LHCN-M2 (cell line): ENCODE results near the gene IL4R. TPM values are rescaled to one million over a fixed set of nuclear protein-coding genes. Genes with fewer than 3 reads are reported as not detected.

Experiments
- DNase-seq: peaks from one replicate; pipeline ENCODE4 v3.0.0-alpha.2; 2012; ENCODE audit warnings: low read depth
- total RNA-seq: library from RNA; depleted of rRNA; stranded (reverse); fragments of >200 nt; gene quantifications from 2 replicates; pipeline ENCODE4 v1.2.3, GENCODE V29; 2014

IL4R gene
- total RNA-seq, 1 experiment from 2014 or later = 13.8 TPM

DNA sequence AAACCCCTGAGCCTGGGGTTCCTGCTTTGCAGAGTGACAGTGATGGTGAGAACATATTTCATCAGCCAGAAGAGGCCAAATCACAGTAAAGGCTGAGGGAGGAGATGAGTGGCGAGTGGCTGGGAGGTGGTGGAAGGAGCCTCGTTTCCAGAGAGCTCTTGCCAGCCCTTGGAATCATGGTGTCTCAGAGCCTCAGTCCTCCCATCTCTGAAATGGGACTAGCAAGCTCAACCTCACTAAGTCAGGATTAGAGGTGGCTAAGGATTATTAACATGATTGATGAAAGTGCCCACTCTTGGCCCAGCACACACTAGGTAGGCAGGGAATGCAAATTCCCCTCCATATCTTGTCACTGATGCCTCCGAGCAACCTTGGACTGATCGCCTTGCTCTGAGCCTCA lies 43.0 kb downstream of the IL4R start:
- DNase-seq = no peak

GRCh38 chr16:27359051-27359450 lies 45.3 kb downstream of the IL4R start:
- no peak for DNase-seq

DNA sequence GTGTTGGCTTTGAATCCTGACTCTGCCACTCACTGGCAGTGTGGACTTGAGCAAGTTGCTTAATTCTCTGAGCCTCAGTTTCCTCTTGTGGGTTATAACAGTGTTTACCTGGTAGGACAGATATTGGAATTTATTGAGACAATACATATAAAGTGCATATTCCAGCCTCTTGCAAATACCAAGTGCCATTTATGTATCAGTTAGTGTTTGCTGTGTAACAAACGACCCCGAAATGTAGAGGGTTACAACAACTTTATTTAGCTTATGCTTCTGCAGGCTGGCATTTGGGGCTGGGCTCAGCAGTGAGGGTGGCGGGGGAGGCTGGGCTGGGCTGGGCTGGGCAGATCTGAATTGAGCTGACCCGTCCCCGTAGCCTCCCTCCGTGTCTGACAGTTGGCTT lies 45.8 kb downstream of the IL4R start:
- no peak for DNase-seq

DNA sequence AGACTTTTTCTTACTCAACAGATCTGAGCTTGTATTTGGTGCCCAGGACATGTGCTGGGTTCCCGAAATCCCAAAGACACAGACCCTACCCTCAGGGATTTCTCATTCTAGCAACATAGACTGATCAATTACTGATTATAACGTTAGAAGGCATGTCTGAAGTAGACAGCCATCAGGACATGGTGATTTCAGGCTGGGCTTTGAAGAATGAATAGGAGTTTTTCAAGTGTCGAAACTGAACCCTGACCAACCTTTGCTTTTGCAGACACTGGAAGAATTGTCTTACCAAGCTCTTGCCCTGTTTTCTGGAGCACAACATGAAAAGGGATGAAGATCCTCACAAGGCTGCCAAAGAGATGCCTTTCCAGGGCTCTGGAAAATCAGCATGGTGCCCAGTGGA lies 48.2 kb downstream of the IL4R start:
- no peak for DNase-seq

GRCh38 chr16:27362570-27363245 lies 48.9 kb downstream of the IL4R start:
- DNase-seq = no peak

DNA sequence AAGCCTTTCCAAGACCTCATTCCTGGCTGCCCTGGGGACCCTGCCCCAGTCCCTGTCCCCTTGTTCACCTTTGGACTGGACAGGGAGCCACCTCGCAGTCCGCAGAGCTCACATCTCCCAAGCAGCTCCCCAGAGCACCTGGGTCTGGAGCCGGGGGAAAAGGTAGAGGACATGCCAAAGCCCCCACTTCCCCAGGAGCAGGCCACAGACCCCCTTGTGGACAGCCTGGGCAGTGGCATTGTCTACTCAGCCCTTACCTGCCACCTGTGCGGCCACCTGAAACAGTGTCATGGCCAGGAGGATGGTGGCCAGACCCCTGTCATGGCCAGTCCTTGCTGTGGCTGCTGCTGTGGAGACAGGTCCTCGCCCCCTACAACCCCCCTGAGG lies 49.5 kb downstream of the IL4R start:
- no peak for DNase-seq

- DNase-seq = no peak
Measured at GRCh38 chr16:27363797-27364196, 50.0 kb downstream of the IL4R start.

DNA sequence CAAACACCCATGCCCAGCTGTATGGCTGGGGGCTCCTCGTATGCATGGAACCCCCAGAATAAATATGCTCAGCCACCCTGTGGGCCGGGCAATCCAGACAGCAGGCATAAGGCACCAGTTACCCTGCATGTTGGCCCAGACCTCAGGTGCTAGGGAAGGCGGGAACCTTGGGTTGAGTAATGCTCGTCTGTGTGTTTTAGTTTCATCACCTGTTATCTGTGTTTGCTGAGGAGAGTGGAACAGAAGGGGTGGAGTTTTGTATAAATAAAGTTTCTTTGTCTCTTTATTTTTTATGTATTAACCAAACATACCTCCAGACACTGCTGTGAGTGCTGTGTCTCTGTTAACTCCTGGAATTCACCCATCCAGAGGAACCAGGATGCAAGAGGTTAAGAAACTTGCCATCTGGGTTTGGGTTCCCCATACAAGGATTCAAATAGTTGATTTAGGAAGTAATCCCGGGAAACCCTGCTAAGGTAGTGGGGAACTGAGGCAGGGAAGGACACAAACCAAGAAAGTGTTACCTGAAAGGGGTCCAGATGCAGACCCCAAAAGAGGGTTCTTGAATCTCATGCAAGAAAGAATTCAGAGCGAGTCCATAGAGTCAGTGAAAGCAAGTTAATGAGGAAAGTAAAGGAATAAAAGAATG lies 50.8 kb downstream of the IL4R start:
- DNase-seq = no peak

DNA sequence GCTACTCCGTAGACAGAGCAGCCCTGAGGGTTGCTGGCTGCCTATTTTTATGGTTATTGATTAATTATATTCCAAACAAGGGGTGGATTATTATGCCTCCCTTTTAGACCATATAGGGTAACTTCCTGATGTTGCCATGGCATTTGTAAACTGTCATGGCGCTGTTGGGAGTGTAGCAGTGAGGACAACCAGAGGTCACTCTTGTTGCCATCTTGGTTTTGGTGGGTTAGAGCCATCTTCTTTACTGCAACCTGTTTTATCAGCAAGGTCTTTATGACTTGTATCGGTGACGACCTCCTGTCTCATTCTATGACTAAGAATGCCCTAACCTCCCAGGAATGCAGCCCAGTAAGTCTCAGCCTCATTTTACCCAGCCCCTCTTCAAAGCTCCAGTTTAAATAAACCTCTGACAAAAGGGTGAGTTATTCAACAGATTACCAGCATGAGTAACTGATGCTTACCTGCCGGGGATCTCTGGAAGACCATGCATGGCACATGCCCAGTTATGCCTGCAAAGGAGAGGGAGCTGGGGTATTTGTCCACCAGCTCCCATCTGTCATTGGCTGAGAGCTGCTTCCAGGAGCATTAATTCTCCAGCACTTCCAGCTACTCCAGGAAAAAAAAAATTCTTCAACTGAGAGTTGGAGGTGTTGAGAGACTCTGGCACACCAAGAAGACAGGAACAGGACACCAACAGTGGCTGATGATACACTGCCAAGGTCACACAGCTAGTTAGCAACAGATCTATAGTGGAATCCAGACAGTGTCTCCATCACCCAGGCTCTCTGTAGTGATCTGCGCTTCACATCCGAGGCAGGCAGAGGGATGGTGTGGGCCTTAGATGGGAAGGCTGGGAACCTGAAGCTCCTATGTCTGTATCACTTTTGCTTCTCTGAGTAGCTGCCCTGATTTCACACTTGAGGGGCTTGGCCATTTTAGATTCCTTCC lies 51.6 kb downstream of the IL4R start:
- peak; percentile 34 for DNase-seq

DNA sequence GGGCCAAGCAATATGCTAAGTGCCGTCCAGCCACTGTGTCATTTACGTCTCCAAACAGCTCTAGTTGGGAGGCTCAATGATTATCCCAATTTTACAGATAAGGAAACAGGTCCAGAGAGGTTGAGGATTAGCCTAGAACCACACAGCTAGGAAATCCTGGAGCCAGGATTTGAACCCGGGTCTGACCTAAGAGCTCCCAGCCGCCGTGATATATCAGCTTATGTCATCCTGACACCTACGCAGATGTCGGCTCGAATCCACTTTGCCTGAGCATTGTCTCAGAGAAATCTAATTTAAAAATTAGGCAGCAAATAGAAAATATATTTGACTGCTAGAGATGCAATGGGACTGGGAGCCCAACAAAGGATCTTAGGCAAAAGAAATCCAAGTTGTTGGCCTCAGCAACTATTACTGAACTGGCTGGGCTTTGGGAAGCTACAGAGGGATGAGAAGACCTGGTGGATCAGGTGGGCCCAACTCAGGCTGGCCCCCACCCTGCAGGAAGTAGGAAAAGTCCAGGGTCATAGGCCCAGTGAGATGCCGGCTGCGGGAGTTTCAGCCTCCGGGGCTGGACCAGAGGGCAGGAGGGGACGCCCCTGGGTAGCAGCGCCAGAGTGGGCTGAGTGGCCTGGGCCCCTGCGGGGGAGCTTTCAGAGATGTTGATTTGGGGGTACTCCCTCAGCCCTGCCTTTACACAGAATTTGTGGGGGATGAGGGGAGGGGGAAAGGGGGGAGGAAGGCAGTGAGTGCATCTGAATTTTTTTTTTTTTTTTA lies 53.1 kb downstream of the IL4R start:
- no peak for DNase-seq

DNA sequence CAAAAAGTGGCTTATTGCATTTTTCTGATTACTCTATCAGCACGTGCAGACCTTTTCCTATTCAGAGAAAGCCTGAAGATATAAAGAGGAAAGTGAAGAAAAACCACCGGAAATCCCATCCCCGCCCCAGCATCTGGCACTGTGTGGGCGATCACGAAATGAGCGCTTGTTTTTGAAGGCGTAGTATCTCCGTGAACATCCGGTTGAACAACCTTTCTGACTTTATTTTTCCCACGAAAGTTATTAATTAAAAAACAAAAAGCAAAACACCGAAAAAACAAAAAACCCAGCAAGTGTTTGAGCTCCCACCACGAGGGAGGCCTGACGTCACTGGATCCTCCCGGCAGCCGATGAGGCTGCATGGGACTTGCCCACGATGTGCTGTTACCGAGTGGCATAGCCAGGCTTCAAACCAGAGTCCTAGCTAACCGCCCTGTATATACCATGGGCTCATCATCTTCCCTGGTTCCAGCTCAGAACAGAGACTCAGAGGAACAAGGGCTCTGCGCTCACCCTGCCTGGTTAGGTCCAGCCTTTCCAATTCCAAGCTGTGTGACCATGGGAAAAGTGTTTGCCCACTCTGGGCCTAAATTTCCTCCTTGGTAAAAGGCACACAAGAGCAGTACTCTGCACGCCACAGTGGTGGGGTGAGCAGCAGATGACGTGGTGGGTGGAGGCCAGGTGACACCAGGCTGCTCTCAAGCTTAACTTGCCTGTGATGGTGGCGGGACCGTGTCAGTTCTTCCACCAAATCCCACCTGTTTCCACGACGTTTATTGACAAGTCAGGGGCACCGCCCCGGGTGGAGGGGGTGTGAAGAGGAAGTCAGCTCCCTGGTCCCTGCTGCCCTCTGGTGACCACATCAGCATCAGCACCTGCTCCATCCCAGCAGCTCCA lies 53.9 kb downstream of the IL4R start:
- DNase-seq = peak; percentile 61

GRCh38 chr16:27368358-27368722 lies 54.6 kb downstream of the IL4R start:
- no peak for DNase-seq

- peak; percentile 86 for DNase-seq
Measured at GRCh38 chr16:27369806-27370205, 56.0 kb downstream of the IL4R start.

GRCh38 chr16:27370318-27370717 lies 56.5 kb downstream of the IL4R start:
- no peak for DNase-seq

DNA sequence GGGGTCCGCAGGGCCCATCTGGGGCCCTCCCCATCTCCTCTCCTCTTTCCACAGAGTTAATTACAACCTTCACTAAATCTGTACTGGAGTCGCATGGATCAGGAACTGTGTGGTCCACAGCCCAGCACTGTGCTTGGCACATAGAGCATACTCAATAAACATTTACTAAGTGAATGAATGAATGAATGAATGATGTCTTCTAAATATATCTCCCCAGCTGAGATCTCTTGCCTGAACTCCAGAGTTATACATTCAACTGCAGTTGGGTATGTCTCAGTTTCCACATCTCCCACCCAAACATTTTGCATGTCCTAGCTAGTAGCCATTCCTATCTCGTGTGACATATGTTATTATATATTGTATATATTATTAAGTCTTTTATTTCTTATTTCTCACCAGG lies 59.5 kb downstream of the IL4R start:
- DNase-seq = no peak

DNA sequence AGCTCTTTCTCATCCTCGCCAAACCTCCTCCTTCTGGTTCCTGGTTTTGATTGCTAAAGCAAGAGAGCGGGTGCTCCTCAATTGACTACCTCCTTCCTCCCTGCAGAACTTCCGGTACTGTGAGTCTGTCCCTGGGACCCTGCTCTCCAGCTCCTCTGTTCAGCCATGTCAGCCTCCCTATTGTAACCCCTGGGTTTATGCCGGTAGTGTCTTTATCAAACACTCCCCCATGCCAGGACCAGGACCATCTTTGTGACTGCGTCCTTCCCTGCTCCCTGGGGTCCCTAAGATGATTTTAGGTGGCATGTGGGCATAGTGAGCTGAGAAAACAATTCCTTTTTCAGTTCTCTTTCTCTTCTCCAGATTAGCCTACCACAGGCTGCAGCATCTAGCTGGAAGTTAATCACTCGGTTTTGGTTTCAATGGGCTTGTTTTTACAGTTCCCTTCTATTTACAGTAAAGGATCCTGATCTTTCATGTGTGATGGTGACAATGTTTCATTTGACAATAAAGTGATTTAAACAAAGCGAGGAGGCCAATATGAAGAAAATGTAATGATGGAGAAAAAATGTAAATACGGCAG lies 60.5 kb downstream of the IL4R start:
- no peak for DNase-seq

DNA sequence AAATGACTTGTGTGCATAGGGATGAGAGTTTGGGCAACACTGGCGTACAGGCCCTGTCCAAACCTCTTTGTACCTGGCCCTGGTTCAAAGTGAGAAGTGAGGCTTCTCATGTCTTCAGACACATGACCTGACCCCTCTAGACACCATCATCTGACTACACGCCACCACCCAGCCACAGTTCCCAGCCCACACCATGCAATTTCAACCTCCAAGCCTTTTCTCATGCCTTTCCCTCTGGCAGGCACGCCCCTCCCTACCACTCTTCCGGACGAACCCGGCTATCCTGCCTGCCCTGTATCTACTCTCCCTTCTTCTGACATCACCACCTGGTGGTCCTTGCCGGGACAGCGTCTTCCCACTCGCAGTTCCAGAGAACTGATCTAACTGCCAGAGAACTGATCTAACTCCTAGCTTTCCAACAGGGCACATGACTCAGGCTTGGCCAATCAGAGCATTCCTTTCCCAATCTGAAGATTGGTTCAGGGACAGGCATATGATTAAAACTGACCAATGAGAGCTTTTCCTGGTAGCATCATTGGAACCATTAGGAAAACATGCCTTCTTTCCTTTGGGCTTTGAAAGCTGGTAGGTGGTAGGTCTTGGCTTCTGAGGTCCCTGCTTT lies 61.1 kb downstream of the IL4R start:
- peak; percentile 77 for DNase-seq

GRCh38 chr16:27377666-27378485 lies 64.1 kb downstream of the IL4R start:
- no peak for DNase-seq
